Ishikawa (cell line): Measurements from ENCODE around the gene LRRC8C.
A peak's percentile ranks its signal among the peaks of the same experiment; 100 is the strongest.

Experiments used
- CEBPB ChIP-seq: IDR thresholded peaks from 2 replicates; pipeline ENCODE4 v1.6.1; 2012
- EGR1 ChIP-seq: IDR thresholded peaks from 2 replicates; pipeline ENCODE4 v1.6.1; 2012
- EP300 ChIP-seq: IDR thresholded peaks from 2 replicates; pipeline ENCODE4 v1.6.1; 2012; ENCODE audit warnings: borderline replicate concordance
- FOXM1 ChIP-seq: IDR thresholded peaks from 2 replicates; pipeline ENCODE4 v1.6.1; 2012; ENCODE audit warnings: low read depth, borderline replicate concordance
- MAX ChIP-seq: IDR thresholded peaks from 2 replicates; pipeline ENCODE4 v1.6.1; 2012
- NFIC ChIP-seq: IDR thresholded peaks from 2 replicates; pipeline ENCODE4 v1.6.1; 2012
- RAD21 ChIP-seq: IDR thresholded peaks from 2 replicates; pipeline ENCODE4 v1.6.1; 2012; ENCODE audit warnings: low read depth
- REST ChIP-seq: IDR thresholded peaks from 2 replicates; pipeline ENCODE4 v1.6.1; 2012; ENCODE audit warnings: low read depth, mild to moderate bottlenecking
- TAF1 ChIP-seq: IDR thresholded peaks from 2 replicates; pipeline ENCODE4 v1.6.1; 2012; ENCODE audit warnings: low read depth, mild to moderate bottlenecking
- TCF12 ChIP-seq: IDR thresholded peaks from 2 replicates; pipeline ENCODE4 v1.6.1; 2012; ENCODE audit warnings: low read depth
- TEAD4 ChIP-seq: IDR thresholded peaks from 2 replicates; pipeline ENCODE4 v1.6.1; 2012
- USF1 ChIP-seq: IDR thresholded peaks from 2 replicates; pipeline ENCODE4 v1.6.1; 2012
- YY1 ChIP-seq: IDR thresholded peaks from 2 replicates; pipeline ENCODE4 v1.6.1; 2012; ENCODE audit warnings: low read depth
- ZBTB7A ChIP-seq: IDR thresholded peaks from 2 replicates; pipeline ENCODE4 v1.6.1; 2012; ENCODE audit warnings: low read depth

- TF ChIP-seq TAF1 (no peak), EP300 (no peak), TEAD4 (0 out of 2 replicates have a peak, but pooled peaks have one; percentile 8), REST (no peak), RAD21 (peak; percentile 97), MAX (no peak), EGR1 (peak; percentile 24; the same call in 1 of the 2 replicates), TCF12 (peak; percentile 44; the same call in 1 of the 2 replicates), FOXM1 (no peak), CEBPB (no peak), USF1 (no peak), YY1 (no peak), NFIC (no peak), ZBTB7A (0 out of 2 replicates have a peak, but pooled peaks have one; percentile 39)
Observed at GRCh38 chr1:89762779-89763648, 130.1 kb downstream of the LRRC8C start.
